ENCODE results near the gene ENTPD2. TPM values are rescaled to one million over a fixed set of nuclear protein-coding genes. Genes with fewer than 3 reads are reported as not detected.

Gene ENTPD2
- total and polyA plus RNA-seq, 2 of the 4 experiments (the other 2 are of a cell fraction): not detected

- Histone ChIP-seq H3K9ac (ENCODE audit: low read depth, low read length) (no peak overlapping the region), H3K4me3 (ENCODE audit: insufficient read depth, low read depth, low read length) (no peak overlapping the region), H4K20me1 (ENCODE audit: insufficient read depth, low read length) (no peaks in the 10 kb centered on the region), H2BK20ac (ENCODE audit: low read depth, low read length) (no peak overlapping the region), H3K79me1 (ENCODE audit: low read depth in 1 of 2, low read length in 2 of 2) (no peaks in the 10 kb centered on the region), H3K36me3 (ENCODE audit: control insufficient read depth, insufficient read depth, low read length) (peaks cover 42% of the 10 kb centered on the region), H3K4me1 (ENCODE audit: control insufficient read depth, insufficient read depth, low read length) (no peaks in the 10 kb centered on the region), H2BK15ac (ENCODE audit: low read depth, low read length) (no peak overlapping the region), H3K18ac (ENCODE audit: low read depth, low read length) (no peak overlapping the region), H2AFZ (replicated peaks; ENCODE audit: low read length, poor library complexity) (no peak overlapping the region), H2AK9ac (replicated peaks; ENCODE audit: low read depth, low read length, poor library complexity) (no peak overlapping the region), H2BK120ac (ENCODE audit: low read depth, low read length) (no peak overlapping the region), H3K9me3 (ENCODE audit: control insufficient read depth, insufficient read depth, low read length) (no peaks in the 10 kb centered on the region), H3K27ac (ENCODE audit: insufficient read depth, low read length) (no peak overlapping the region), H3K4ac (ENCODE audit: low read depth, low read length) (no peak overlapping the region), H3K27me3 (ENCODE audit: control insufficient read depth, insufficient read depth, low read length) (no peaks in the 10 kb centered on the region), H3K9me1 (ENCODE audit: insufficient read depth, low read length) (no peaks in the 10 kb centered on the region), H4K91ac (ENCODE audit: insufficient read depth, low read depth, low read length) (no peak overlapping the region), H4K5ac (ENCODE audit: low read depth, low read length) (no peak overlapping the region), H3K4me2 (ENCODE audit: low read depth, low read length) (no peak overlapping the region), H4K8ac (ENCODE audit: low read depth in 2 of 2, low read length in 2 of 2) (no peak overlapping the region), H3K14ac (replicated peaks; ENCODE audit: low read depth, low read length) (no peak overlapping the region), H2BK5ac (ENCODE audit: low read depth, low read length, poor library complexity, severe bottlenecking) (no peak overlapping the region), H3K56ac (ENCODE audit: extremely low read depth, insufficient read depth, low read length) (no peak overlapping the region), H3K23ac (ENCODE audit: low read depth, low read length) (no peak overlapping the region), H2AK5ac (ENCODE audit: low read depth, low read length) (no peak overlapping the region)
- in situ Hi-C loops (cut with MboI; ENCODE audit: low sequenced_read_pairs) (no loop called here), intact Hi-C loops (cut with micrococcal nuclease) (no loop called here), dilution Hi-C loops (cut with HindIII; ENCODE audit: low sequenced_read_pairs, unreplicated experiment) (no loop called here)
- DNase-seq (no peak), ATAC-seq (ENCODE audit: low read depth) (no peak)
- POLR2A ChIA-PET (ENCODE audit: unreplicated experiment): no interaction called here
- WGBS, 2 experiments (ENCODE audit: extremely low coverage in 2 of 2, insufficient read length in 1 of 2): 100% methylated on average over 14 of the region's 25 CpGs; no CpG with 5 or more reads in 1 of the 2 experiments
- no TSS peak for BruUV-seq (replicated peaks)
- CTCF ChIA-PET: no interaction called here
- TF ChIP-seq SMC3 (IDR thresholded peaks at IDR 0.05; ENCODE audit: low read depth, low read length) (no peak), POLR2A (IDR thresholded peaks at IDR 0.05; ENCODE audit: low read depth, low read length) (no peak), CTCF (conservative IDR thresholded peaks at IDR 0.05; ENCODE audit: low read depth, low read length) (no peak), CHD1 (IDR thresholded peaks at IDR 0.05; ENCODE audit: low read depth, low read length) (no peak), MXI1 (IDR thresholded peaks at IDR 0.05; ENCODE audit: borderline replicate concordance, low read depth, low read length) (no peak), CEBPB (IDR thresholded peaks at IDR 0.05; ENCODE audit: low read depth, low read length) (no peak), RCOR1 (IDR thresholded peaks at IDR 0.05; ENCODE audit: insufficient replicate concordance, low read length) (no peak), USF2 (IDR thresholded peaks at IDR 0.05; ENCODE audit: low read depth, low read length) (no peak), MAFK (IDR thresholded peaks at IDR 0.05; ENCODE audit: low read depth, low read length) (no peak)
Observed at GRCh38 chr9:137015540-137015930, 38.3 kb downstream of the ENTPD2 start.

All from IMR-90 (cell line).